Stimulated activated CD4-positive, alpha-beta T cell treated with anti-CD3 and anti-CD28 coated beads, Interleukin-15, amount 100 ng/mL, for 24 hours (primary cell): ENCODE measurements around the gene MAPK7.
"Not testable (repeated sequence)": the region's sequence is repeated elsewhere in the genome, so short reads cannot be mapped to it uniquely, and the experiment has no call there.

Experiments used
- DNase-seq: peaks from one replicate; pipeline ENCODE4 v3.0.0-alpha.2; 2020

MAPK7 gene

GRCh38 chr17:19343671-19344151 lies 34.6 kb upstream of the MAPK7 start:
- no peak for DNase-seq

- no peak for DNase-seq
These were observed 33.8 kb upstream of the MAPK7 start for GRCh38 chr17:19344311-19345066.

- DNase-seq: no peak
These were observed 33.2 kb upstream of the MAPK7 start for GRCh38 chr17:19345067-19345460.

- DNase-seq: no peak
These were observed 32.6 kb upstream of the MAPK7 start for GRCh38 chr17:19345486-19346350.

- DNase-seq: no peak
These were observed 31.7 kb upstream of the MAPK7 start for GRCh38 chr17:19346351-19347255.

- DNase-seq: no peak
These were observed 30.8 kb upstream of the MAPK7 start for GRCh38 chr17:19347323-19348080.

- no peak for DNase-seq
These were observed 30.1 kb upstream of the MAPK7 start for GRCh38 chr17:19348081-19348650.

GRCh38 chr17:19348806-19349205 lies 29.5 kb upstream of the MAPK7 start:
- no peak for DNase-seq

GRCh38 chr17:19353401-19353800 lies 24.9 kb upstream of the MAPK7 start:
- DNase-seq: not testable (repeated sequence)

GRCh38 chr17:19354748-19355147 lies 23.6 kb upstream of the MAPK7 start:
- no peak for DNase-seq

- no peak for DNase-seq
These were observed 20.9 kb upstream of the MAPK7 start for GRCh38 chr17:19357351-19357750.

- DNase-seq: no peak
These were observed 20.5 kb upstream of the MAPK7 start for GRCh38 chr17:19357761-19358160.

- DNase-seq: no peak
These were observed 19.1 kb upstream of the MAPK7 start for GRCh38 chr17:19359151-19359550.

- no peak for DNase-seq
These were observed 18.4 kb upstream of the MAPK7 start for GRCh38 chr17:19359856-19360255.

- no peak for DNase-seq
These were observed 17.5 kb upstream of the MAPK7 start for GRCh38 chr17:19360772-19361171.

- no peak for DNase-seq
These were observed 17.0 kb upstream of the MAPK7 start for GRCh38 chr17:19361326-19361725.

GRCh38 chr17:19361944-19362276 lies 16.4 kb upstream of the MAPK7 start:
- DNase-seq: no peak

- DNase-seq: peak; percentile 89
These were observed 15.8 kb upstream of the MAPK7 start, which contains the start of gene B9D1 for GRCh38 chr17:19362277-19363113. TSS of gene B9D1 (minus strand) at chr17:19362723. CDS start at chr17:19362569, 154 bp downstream.

GRCh38 chr17:19363114-19363438 lies 15.2 kb upstream of the MAPK7 start:
- DNase-seq: no peak

GRCh38 chr17:19363460-19364035 lies 14.8 kb upstream of the MAPK7 start:
- no peak for DNase-seq
